GM18517 (cell line): ENCODE data around the gene MEGF11.
"Not testable (repeated sequence)": the region's sequence is repeated elsewhere in the genome, so short reads cannot be mapped to it uniquely, and the experiment has no call there.

Source experiments
- ATAC-seq: cut with Tn5 transposase; IDR thresholded peaks from one replicate; pipeline ENCODE4 v1.9.1; 2021; ENCODE audit warnings: mild to moderate bottlenecking, moderate library complexity; ENCODE audit not compliant: unreplicated experiment

MEGF11 gene

GRCh38 chr15:65870889-65871533 lies 382.5 kb downstream of the MEGF11 start:
- no peak for ATAC-seq

GRCh38 chr15:65869954-65870871 lies 383.3 kb downstream of the MEGF11 start:
- no peak for ATAC-seq

GRCh38 chr15:65869126-65869953 lies 384.2 kb downstream of the MEGF11 start, which contains the start of gene RAB11A:
RAB11A (plus strand) TSS chr15:65869491; CDS start chr15:65869586, 95 bp downstream.
- ATAC-seq = peak; percentile 79

DNA sequence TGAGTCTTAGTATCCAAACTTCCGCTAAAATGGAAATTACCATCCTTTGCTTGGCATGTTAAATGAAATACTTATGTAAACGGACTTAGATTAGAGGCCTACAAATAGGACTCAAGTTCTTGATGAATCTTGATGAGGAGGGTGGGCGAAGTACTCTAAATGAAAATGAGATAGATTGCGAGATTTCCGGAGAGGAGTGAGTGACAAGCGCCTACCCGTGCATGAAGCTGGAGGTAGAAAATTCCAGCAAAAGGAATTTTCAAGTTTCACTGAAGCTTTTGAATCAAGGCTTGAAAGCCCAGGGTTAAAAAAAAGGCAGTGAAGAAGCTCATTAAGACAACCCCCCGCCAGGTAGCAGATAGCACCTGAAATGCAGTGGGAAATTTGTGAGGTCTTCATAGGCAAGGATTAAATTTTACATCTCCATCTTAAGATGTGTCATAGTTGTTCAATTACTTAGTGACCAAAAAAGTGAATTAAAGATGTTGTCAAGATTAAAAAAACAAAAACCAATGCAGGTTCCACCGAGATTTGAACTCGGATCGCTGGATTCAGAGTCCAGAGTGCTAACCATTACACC lies 384.9 kb downstream of the MEGF11 start:
- no peak for ATAC-seq

DNA sequence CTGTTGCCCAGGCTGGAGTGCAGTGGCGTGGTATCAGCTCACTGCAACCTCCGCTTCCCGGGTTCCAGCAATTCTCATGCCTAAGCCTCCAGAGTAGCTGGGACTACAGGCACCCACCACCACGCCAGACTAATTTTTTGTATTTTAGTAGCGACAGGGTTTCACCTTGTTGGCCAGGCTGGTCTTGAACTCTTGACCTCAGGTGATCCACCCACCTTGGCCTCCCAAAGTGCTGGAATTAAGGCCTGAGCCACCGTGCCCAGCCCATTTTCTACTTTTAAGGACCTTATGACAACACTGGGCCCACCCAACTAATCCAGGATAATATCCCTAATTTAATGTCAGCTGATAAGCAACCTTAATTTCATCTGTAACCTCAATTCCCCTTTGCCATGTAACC lies 385.6 kb downstream of the MEGF11 start:
- ATAC-seq = not testable (repeated sequence)

DNA sequence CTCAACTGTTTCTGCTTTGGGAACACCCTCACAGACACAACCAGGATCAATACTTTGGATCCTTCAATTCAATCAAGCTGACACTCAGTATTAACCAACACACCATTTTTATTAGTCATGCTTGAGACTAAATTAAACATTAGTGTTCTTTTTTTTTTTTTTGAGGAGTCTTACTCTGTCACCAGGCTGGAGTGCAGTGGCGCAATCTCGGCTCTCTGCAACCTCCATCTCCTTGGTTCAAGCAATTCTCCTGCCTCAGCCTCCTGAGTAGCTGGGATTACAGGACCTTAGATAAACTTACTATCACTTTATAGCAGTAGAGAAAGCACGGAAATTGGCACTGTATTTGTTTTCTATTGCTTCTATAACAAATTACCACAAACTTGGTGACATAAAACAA lies 386.3 kb downstream of the MEGF11 start:
- no peak for ATAC-seq

GRCh38 chr15:65863106-65863505 lies 390.4 kb downstream of the MEGF11 start:
- no peak for ATAC-seq

GRCh38 chr15:65862682-65863081 lies 390.9 kb downstream of the MEGF11 start:
- ATAC-seq = no peak

GRCh38 chr15:65857718-65858402 lies 395.7 kb downstream of the MEGF11 start:
- ATAC-seq = no peak

DNA sequence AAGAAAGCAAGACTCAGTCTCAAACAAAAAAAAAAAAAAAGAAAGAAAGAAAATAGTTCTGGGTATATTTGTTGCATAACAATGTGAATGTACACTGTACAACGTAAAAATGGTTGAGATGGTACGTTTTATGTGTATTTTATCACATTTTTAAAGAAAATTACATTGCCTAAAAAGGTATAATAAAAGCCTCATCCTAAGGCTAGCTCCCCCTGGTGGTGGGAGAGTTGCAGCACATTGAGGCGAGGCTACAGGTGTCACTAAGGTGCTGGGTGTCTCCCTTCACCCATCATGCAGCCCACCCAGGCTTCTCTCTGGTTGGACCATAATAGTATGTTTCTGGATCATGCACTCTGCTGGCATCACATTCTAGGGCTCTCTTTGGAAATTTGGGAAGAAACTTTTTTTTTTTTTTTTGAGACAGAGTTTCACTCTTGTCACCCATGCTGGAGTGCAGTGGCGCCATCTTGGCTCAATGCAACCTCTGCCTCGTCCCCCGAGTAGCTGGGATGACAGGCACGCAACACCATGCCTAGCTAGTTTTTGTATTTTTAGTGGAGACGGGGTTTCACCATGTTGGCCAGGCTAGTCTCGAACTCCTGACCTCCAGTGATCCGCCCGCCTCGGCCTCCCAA lies 396.6 kb downstream of the MEGF11 start:
- no peak for ATAC-seq

DNA sequence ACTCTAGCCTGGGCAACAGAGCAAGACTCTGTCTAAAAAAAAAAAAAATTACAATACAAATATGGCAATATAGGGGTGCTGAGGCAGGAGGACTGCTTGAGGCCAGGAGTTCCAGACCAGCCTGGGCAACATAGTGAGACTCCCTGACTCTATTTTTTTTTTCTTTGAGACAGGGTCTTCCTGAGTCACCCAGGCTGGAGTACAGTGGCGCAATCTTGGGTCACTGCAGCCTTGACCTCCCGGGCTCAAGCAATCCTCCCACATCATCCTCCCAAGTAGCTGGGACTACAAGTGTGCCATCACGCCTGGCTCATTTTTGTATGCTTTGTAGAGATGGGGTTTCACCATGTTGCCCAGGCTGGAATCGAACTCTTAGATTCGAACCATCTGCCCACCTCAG lies 401.6 kb downstream of the MEGF11 start:
- ATAC-seq = no peak

- ATAC-seq = no peak
These were observed 405.6 kb downstream of the MEGF11 start for GRCh38 chr15:65847989-65848388.

GRCh38 chr15:65845826-65846519 lies 407.6 kb downstream of the MEGF11 start:
- ATAC-seq = no peak
